H1 (cell line): ENCODE results near the gene KDF1. TPM values are rescaled to one million over a fixed set of nuclear protein-coding genes. Genes with fewer than 3 reads are reported as not detected.

Experiments used
- BRCA1 ChIP-seq: IDR thresholded peaks from 2 replicates; pipeline ENCODE4 v1.6.1; 2012; ENCODE audit warnings: low read depth, low read length, improper control_type of control experiment
- CHD1 ChIP-seq: IDR thresholded peaks from 2 replicates; pipeline ENCODE4 v1.6.1; 2012; ENCODE audit warnings: low read depth, low read length, improper control_type of control experiment
- FOSL1 ChIP-seq: IDR thresholded peaks from 2 replicates; pipeline ENCODE4 v1.6.1; 2011; ENCODE audit warnings: mild to moderate bottlenecking, low read depth, low read length, moderate library complexity; ENCODE audit not compliant: insufficient read depth
- KDM5A ChIP-seq: fragments of 200-600 bp; IDR thresholded peaks from 2 replicates; pipeline ENCODE4 v1.7.1; 2012; ENCODE audit warnings: mild to moderate bottlenecking, low read length, inconsistent platforms, mixed read lengths
- polyA plus RNA-seq, 7 experiments: library from polyadenylated mRNA; depleted of rRNA in 3 of 7; stranded (reverse) in 5 of 7; unstranded in 2 of 7; fragments of >200 nt in 5 of 7; fragments of 200-250 nt in 2 of 7; gene quantifications; 1 replicate in 5 of 7; 2 replicates in 1 of 7; 4 replicates in 1 of 7; pipeline versions ENCODE4 v1.2.1 to v1.2.3, GENCODE V29; 2011 to 2013; ENCODE audit warnings: missing spikeins in 2 of 7, mixed read lengths in 2 of 7
- total RNA-seq: library from RNA; stranded (reverse); fragmentation: NEBNext Ultra II Directional; extraction: Animal tissue kit (Norgen Biotek cat#: 25700); gene quantifications from 2 replicates; pipeline ENCODE4 v1.2.1, GENCODE V29; 2021
- TF ChIP-seq, protein P1 (sequence below), 3 experiments: IDR thresholded peaks; 1 replicate in 2 of 3; 2 replicates in 1 of 3; pipeline versions ENCODE4 v1.5.1 to v1.6.1; 2011; ENCODE audit warnings: low read length in 3 of 3, mild to moderate bottlenecking in 3 of 3, inconsistent platforms in 2 of 3, low read depth in 1 of 3, moderate library complexity in 1 of 3; ENCODE audit not compliant: insufficient read depth in 1 of 3; ENCODE audit errors: control extremely low read depth in 1 of 3
- TF ChIP-seq, protein P2 (sequence below): IDR thresholded peaks from 2 replicates; pipeline ENCODE4 v1.6.1; 2012; ENCODE audit warnings: inconsistent platforms

KDF1 gene
- total and polyA plus RNA-seq, 2 of the 8 experiments (the other 6 are each of a cell fraction or from before 2014, with no cell fraction given): 16.9 to 37.5 TPM

DNA sequence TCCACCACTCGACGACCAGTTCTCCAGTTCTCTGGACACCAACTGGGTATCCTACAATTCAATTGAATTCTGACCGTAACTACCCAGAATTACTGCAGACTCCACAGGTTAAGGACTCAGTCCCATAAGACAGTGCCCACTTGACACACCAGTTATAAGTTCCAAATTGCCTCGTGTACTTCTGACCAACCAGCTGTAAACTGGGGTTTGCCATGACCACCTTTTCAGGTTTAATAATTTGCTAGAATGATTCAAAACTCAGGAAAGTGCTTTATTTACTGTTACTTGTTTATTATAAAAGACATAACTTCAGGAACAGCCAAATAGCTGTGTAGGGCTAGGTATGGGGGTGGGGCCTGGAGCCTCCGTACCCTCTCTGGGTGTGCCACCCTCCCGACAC, 23.4 kb downstream of the KDF1 start (continued):
- TF ChIP-seq, protein P1, sequence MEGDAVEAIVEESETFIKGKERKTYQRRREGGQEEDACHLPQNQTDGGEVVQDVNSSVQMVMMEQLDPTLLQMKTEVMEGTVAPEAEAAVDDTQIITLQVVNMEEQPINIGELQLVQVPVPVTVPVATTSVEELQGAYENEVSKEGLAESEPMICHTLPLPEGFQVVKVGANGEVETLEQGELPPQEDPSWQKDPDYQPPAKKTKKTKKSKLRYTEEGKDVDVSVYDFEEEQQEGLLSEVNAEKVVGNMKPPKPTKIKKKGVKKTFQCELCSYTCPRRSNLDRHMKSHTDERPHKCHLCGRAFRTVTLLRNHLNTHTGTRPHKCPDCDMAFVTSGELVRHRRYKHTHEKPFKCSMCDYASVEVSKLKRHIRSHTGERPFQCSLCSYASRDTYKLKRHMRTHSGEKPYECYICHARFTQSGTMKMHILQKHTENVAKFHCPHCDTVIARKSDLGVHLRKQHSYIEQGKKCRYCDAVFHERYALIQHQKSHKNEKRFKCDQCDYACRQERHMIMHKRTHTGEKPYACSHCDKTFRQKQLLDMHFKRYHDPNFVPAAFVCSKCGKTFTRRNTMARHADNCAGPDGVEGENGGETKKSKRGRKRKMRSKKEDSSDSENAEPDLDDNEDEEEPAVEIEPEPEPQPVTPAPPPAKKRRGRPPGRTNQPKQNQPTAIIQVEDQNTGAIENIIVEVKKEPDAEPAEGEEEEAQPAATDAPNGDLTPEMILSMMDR (IDR thresholded peaks at IDR 0.05; ENCODE audit: control extremely low read depth in 1 of 3, insufficient read depth in 1 of 3, low read depth in 1 of 3, low read length in 3 of 3): no peak
- TF ChIP-seq BRCA1: no peak
- TF ChIP-seq FOSL1: no peak
- no peak for TF ChIP-seq KDM5A
- TF ChIP-seq CHD1: no peak
- TF ChIP-seq, protein P2, sequence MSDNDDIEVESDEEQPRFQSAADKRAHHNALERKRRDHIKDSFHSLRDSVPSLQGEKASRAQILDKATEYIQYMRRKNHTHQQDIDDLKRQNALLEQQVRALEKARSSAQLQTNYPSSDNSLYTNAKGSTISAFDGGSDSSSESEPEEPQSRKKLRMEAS: no peak
